H9 (cell line): Measurements from ENCODE around the gene PPOX. TPM values are rescaled to one million over a fixed set of nuclear protein-coding genes. Genes with fewer than 3 reads are reported as not detected.

Experiments
- DNase-seq: peaks from one replicate; pipeline ENCODE4 v3.0.0-alpha.2; 2017
- H2AFZ ChIP-seq: one replicate; pipeline ENCODE4 v1.6.1; 2013; ENCODE audit warnings: mild to moderate bottlenecking, low read length, control low read depth, moderate library complexity
- H2AK5ac ChIP-seq: 2 replicates; pipeline ENCODE4 v1.6.1; 2013; ENCODE audit warnings: low read length, control low read depth, mixed read lengths; ENCODE audit not compliant: insufficient read length
- H2BK120ac ChIP-seq: one replicate; pipeline ENCODE4 v1.6.1; 2013; ENCODE audit warnings: low read depth, mild to moderate bottlenecking, low read length, control low read depth, inconsistent platforms; ENCODE audit not compliant: poor library complexity, severe bottlenecking
- H2BK12ac ChIP-seq: 2 replicates; pipeline ENCODE4 v1.6.1; 2013; ENCODE audit warnings: low read length, control low read depth, mixed read lengths, low read depth; ENCODE audit not compliant: insufficient read length
- H2BK15ac ChIP-seq: 2 replicates; pipeline ENCODE4 v1.6.1; 2013; ENCODE audit warnings: low read depth, low read length, control low read depth
- H2BK20ac ChIP-seq: one replicate; pipeline ENCODE4 v1.6.1; 2013; ENCODE audit warnings: low read depth, mild to moderate bottlenecking, low read length, control low read depth, inconsistent platforms; ENCODE audit not compliant: poor library complexity, severe bottlenecking
- H2BK5ac ChIP-seq: 2 replicates; pipeline ENCODE4 v1.6.1; 2013; ENCODE audit warnings: low read length, control low read depth, mixed read lengths; ENCODE audit not compliant: insufficient read length
- H3K14ac ChIP-seq: 2 replicates; pipeline ENCODE4 v1.6.1; 2013; ENCODE audit warnings: low read length, control low read depth; ENCODE audit not compliant: insufficient read depth
- H3K18ac ChIP-seq: 2 replicates; pipeline ENCODE4 v1.6.1; 2013; ENCODE audit warnings: low read depth, mild to moderate bottlenecking, mixed read lengths, low read length, control low read depth; ENCODE audit not compliant: insufficient read length
- H3K23ac ChIP-seq: 2 replicates; pipeline ENCODE4 v1.6.1; 2013; ENCODE audit warnings: low read length, control low read depth, mixed read lengths, low read depth; ENCODE audit not compliant: insufficient read length
- H3K23me2 ChIP-seq: 2 replicates; pipeline ENCODE4 v1.6.1; 2013; ENCODE audit warnings: low read depth, mild to moderate bottlenecking, mixed read lengths, low read length, control low read depth; ENCODE audit not compliant: insufficient read length, poor library complexity, severe bottlenecking
- H3K27ac ChIP-seq: 2 replicates; pipeline ENCODE4 v1.5.1; 2013; ENCODE audit warnings: low read length, control low read depth, mixed read lengths, low read depth; ENCODE audit not compliant: insufficient read length
- H3K27me3 ChIP-seq: 2 replicates; pipeline ENCODE4 v1.6.1; 2013; ENCODE audit warnings: low read length, control low read depth, inconsistent platforms; ENCODE audit not compliant: insufficient read depth
- H3K4ac ChIP-seq: 2 replicates; pipeline ENCODE4 v1.6.1; 2013; ENCODE audit warnings: low read depth, mild to moderate bottlenecking, control low read depth, inconsistent platforms, low read length, moderate library complexity
- H3K4me1 ChIP-seq: 2 replicates; pipeline ENCODE4 v1.6.1; 2013; ENCODE audit warnings: low read length, control low read depth, inconsistent platforms; ENCODE audit not compliant: insufficient read depth
- H3K4me2 ChIP-seq: 2 replicates; pipeline ENCODE4 v1.6.1; 2013; ENCODE audit warnings: low read length, control low read depth, mixed read lengths; ENCODE audit not compliant: insufficient read length, insufficient read depth
- H3K56ac ChIP-seq: 2 replicates; pipeline ENCODE4 v1.6.1; 2013; ENCODE audit warnings: low read depth, mild to moderate bottlenecking, mixed read lengths, low read length, control low read depth; ENCODE audit not compliant: insufficient read length
- H3K79me1 ChIP-seq: 2 replicates; pipeline ENCODE4 v1.6.1; 2013; ENCODE audit warnings: low read depth, mild to moderate bottlenecking, moderate library complexity, low read length, control low read depth, inconsistent platforms; ENCODE audit not compliant: insufficient read depth, poor library complexity, severe bottlenecking
- H3K79me2 ChIP-seq: 2 replicates; pipeline ENCODE4 v1.6.1; 2013; ENCODE audit warnings: low read length, control low read depth, inconsistent platforms; ENCODE audit not compliant: insufficient read depth
- H3K9ac ChIP-seq: 2 replicates; pipeline ENCODE4 v1.6.1; 2013; ENCODE audit warnings: low read length, control low read depth, mixed read lengths; ENCODE audit not compliant: insufficient read length; ENCODE audit errors: extremely low read depth
- H3K9me3 ChIP-seq: one replicate; pipeline ENCODE4 v1.6.1; 2013; ENCODE audit warnings: low read depth, low read length, inconsistent platforms; ENCODE audit not compliant: control insufficient read depth
- H3T11ph ChIP-seq: one replicate; pipeline ENCODE4 v1.6.1; 2013; ENCODE audit warnings: mild to moderate bottlenecking, low read length, control low read depth, inconsistent platforms
- H4K20me1 ChIP-seq: one replicate; pipeline ENCODE4 v1.6.1; 2013; ENCODE audit not compliant: control insufficient read depth, insufficient read length, insufficient read depth
- H4K5ac ChIP-seq: 2 replicates; pipeline ENCODE4 v1.6.1; 2013; ENCODE audit warnings: low read depth, mild to moderate bottlenecking, mixed read lengths, low read length, control low read depth; ENCODE audit not compliant: insufficient read length
- H4K8ac ChIP-seq: replicated peaks from 2 replicates; pipeline ENCODE4 v1.6.1; 2013; ENCODE audit warnings: low read length, control low read depth, mixed read lengths, low read depth; ENCODE audit not compliant: insufficient read length
- H4K91ac ChIP-seq: 2 replicates; pipeline ENCODE4 v1.6.1; 2013; ENCODE audit warnings: low read depth, mild to moderate bottlenecking, moderate library complexity, mixed read lengths, low read length, control low read depth; ENCODE audit not compliant: insufficient read length
- H3K27ac Mint-ChIP-seq, 3 experiments: 2 replicates in 2 of 3; 3 replicates in 1 of 3; pipeline ENCODE4 v1.8.0; 2020 to 2021; ENCODE audit warnings: mixed read lengths in 3 of 3, mild to moderate bottlenecking in 1 of 3, moderate library complexity in 1 of 3
- H3K27me3 Mint-ChIP-seq: 2 replicates; pipeline ENCODE4 v1.8.0; 2021; ENCODE audit warnings: low read depth, mild to moderate bottlenecking, moderate library complexity, mixed read lengths
- H3K36me3 Mint-ChIP-seq, 3 experiments: 2 replicates in 2 of 3; 3 replicates in 1 of 3; pipeline ENCODE4 v1.8.0; 2020 to 2021; ENCODE audit warnings: low read depth in 3 of 3, mixed read lengths in 3 of 3; ENCODE audit not compliant: insufficient read depth in 1 of 3
- H3K4me1 Mint-ChIP-seq, 2 experiments: 2 replicates each; pipeline ENCODE4 v1.8.0; 2020; ENCODE audit warnings: mixed read lengths in 2 of 2
- H3K4me3 Mint-ChIP-seq, 2 experiments: 2 replicates in 1 of 2; 3 replicates in 1 of 2; pipeline ENCODE4 v1.8.0; 2020 to 2021; ENCODE audit warnings: mild to moderate bottlenecking in 2 of 2, mixed read lengths in 2 of 2, moderate library complexity in 1 of 2
- H3K9me3 Mint-ChIP-seq, 2 experiments: 2 replicates in 1 of 2; 3 replicates in 1 of 2; pipeline ENCODE4 v1.8.0; 2020; ENCODE audit warnings: mild to moderate bottlenecking in 2 of 2, mixed read lengths in 2 of 2, moderate library complexity in 1 of 2
- WGBS: extraction: QIAGEN DNeasy Blood & Tissue Kit; methylation state at CpG from one replicate; pipeline ENCODE4 v1.1.7; 2013; ENCODE audit warnings: missing lambda C conversion rate, low lambda C conversion rate, mixed read lengths; ENCODE audit not compliant: insufficient read length; ENCODE audit errors: extremely low coverage; 5-methylcytosine and 5-hydroxymethylcytosine counted together
- total RNA-seq: library from RNA; stranded (reverse); gene quantifications from 2 replicates; pipeline ENCODE4 v1.2.1, GENCODE V29; 2021
- TF ChIP-seq, protein P1 (sequence below): fragments of 200-600 bp; sonication (generic); conservative IDR thresholded peaks from 3 replicates; pipeline ENCODE4 v1.8.0; 2021; ENCODE audit warnings: antibody characterized with exemption, mild to moderate bottlenecking

PPOX gene
- total RNA-seq, 1 experiment from 2014 or later, result 39.8 TPM

DNA sequence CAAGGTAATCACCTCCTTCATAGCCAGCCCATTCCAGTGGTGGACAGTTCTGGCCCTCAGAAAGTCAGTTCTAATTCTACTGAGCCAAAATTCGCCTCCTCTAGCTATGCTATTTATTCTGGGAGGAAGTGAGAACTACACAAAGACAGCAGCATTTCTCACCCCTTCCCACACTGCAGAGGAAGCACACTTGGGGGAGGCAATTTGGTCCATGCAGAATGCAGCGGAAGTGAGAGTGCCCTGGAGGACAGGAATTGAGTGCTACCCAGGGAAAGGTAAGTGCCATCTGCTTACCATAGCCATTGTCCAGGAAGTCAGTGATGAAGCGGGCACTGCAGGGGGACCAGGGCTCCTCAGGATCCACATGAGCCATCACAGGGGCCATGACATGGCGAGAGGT lies 28.9 kb downstream of the PPOX start:
- Histone ChIP-seq H3T11ph (no peak overlapping the region), H3K23me2 (peaks cover 4% of the 10 kb centered on the region), H2BK120ac (no peak overlapping the region), H3K4me1 (peaks cover 13% of the 10 kb centered on the region), H4K5ac (no peak overlapping the region), H2AK5ac (no peak overlapping the region), H3K18ac (no peak overlapping the region), H3K4me2 (no peak overlapping the region), H3K56ac (no peak overlapping the region), H3K27me3 (no peaks in the 10 kb centered on the region), H3K23ac (no peak overlapping the region), H2BK20ac (no peak overlapping the region), H3K9me3 (no peaks in the 10 kb centered on the region), H2BK5ac (no peak overlapping the region), H4K20me1 (no peaks in the 10 kb centered on the region), H2BK15ac (no peak overlapping the region), H3K9ac (no peak overlapping the region), H4K91ac (no peak overlapping the region), H3K14ac (no peak overlapping the region), H2AFZ (no peak overlapping the region), H3K79me1 (no peaks in the 10 kb centered on the region), H3K79me2 (no peaks in the 10 kb centered on the region), H3K4ac (no peak overlapping the region), H2BK12ac (no peak overlapping the region), H3K27ac (no peak overlapping the region), H4K8ac (no peak overlapping the region)
- H3K36me3 Mint-ChIP-seq, result peaks cover 0 to 29% (median 16%) of the 10 kb centered on the region in 3 experiments; a peak in 4 of 7 replicates
- DNase-seq, result no peak
- whole genome bisulfite sequencing, result no CpG with 5 or more reads among the region's 4 CpGs
- H3K4me3 Mint-ChIP-seq, result peak overlapping the region in 1 of 2 experiments; percentile 28; a peak in 1 of 5 replicates
- H3K27ac Mint-ChIP-seq, result no peak overlapping the region; a peak in 1 of 7 replicates
- TF ChIP-seq, protein P1, sequence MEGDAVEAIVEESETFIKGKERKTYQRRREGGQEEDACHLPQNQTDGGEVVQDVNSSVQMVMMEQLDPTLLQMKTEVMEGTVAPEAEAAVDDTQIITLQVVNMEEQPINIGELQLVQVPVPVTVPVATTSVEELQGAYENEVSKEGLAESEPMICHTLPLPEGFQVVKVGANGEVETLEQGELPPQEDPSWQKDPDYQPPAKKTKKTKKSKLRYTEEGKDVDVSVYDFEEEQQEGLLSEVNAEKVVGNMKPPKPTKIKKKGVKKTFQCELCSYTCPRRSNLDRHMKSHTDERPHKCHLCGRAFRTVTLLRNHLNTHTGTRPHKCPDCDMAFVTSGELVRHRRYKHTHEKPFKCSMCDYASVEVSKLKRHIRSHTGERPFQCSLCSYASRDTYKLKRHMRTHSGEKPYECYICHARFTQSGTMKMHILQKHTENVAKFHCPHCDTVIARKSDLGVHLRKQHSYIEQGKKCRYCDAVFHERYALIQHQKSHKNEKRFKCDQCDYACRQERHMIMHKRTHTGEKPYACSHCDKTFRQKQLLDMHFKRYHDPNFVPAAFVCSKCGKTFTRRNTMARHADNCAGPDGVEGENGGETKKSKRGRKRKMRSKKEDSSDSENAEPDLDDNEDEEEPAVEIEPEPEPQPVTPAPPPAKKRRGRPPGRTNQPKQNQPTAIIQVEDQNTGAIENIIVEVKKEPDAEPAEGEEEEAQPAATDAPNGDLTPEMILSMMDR, result no peak
- no peaks in the 10 kb centered on the region; a peak in 1 of 5 replicates for H3K9me3 Mint-ChIP-seq
- H3K4me1 Mint-ChIP-seq, result peaks cover 42 to 47% of the 10 kb centered on the region in 2 experiments
- H3K27me3 Mint-ChIP-seq, result no peaks in the 10 kb centered on the region
